K562 (cell line): ENCODE measurements around the gene KRTAP5-4. TPM values are rescaled to one million over a fixed set of nuclear protein-coding genes. Genes with fewer than 3 reads are reported as not detected.

ENCODE experiments used
- ATAC-seq: fragments of 200-7000 bp; cut with Tn5 transposase; 3 replicates; pipeline ENCODE4 v1.9.1; 2020; ENCODE audit warnings: moderate library complexity
- BruUV-seq: library from RNA; stranded (reverse); fragments of 400-500 nt; replicated peaks from 2 replicates; lab custom pipeline; 2021; lab: Mats Ljungman, UMichigan
- CTCF ChIA-PET: fragments of 300-600 bp; formaldehyde crosslinking; extraction: SDS; loops from one replicate; lab custom pipeline; 2021; ENCODE audit warnings: low intra/inter-chr PET ratio; lab: Yijun Ruan, JAX
- POLR2A ChIA-PET: fragments of 300-600, 350-650 bp; sonication (Branson Sonifier 250); formaldehyde crosslinking; extraction: SDS; loops from one replicate; lab custom pipeline; 2021; ENCODE audit warnings: antibody characterized with exemption, inconsistent platforms; lab: Yijun Ruan, JAX
- DNase-seq, 4 experiments: peaks; one replicate each; pipeline versions ENCODE4 v3.0.0 to v3.0.0-alpha.2; 2011 to 2018; ENCODE audit warnings: low spot score in 3 of 4, mixed read lengths in 3 of 4; ENCODE audit errors: extremely low read depth in 1 of 4
- FAIRE-seq: peaks from 2 replicates; lab custom pipeline; 2011; peaks lifted over from hg19 to GRCh38; lab: Jason Lieb, UNC
- H2AFZ ChIP-seq: 2 replicates; pipeline ENCODE4 v1.6.0; 2011; ENCODE audit warnings: low read depth, low read length, control low read depth, inconsistent platforms
- H3K27ac ChIP-seq: fragments of 200-600 bp; 3 replicates; pipeline ENCODE4 v1.8.0; 2011; ENCODE audit warnings: low read depth, mild to moderate bottlenecking, control low read depth, inconsistent platforms, low read length, moderate library complexity, mixed read lengths; ENCODE audit errors: extremely low read depth
- H3K27me3 ChIP-seq, 2 experiments: fragments of 300-600 bp in 1 of 2; 2 replicates in 1 of 2; 3 replicates in 1 of 2; pipeline versions ENCODE4 v1.6.0 to v1.8.0; 2011; ENCODE audit warnings: inconsistent platforms in 2 of 2, low read length in 2 of 2, mild to moderate bottlenecking in 1 of 2, mixed read lengths in 1 of 2, moderate library complexity in 1 of 2; ENCODE audit not compliant: control insufficient read depth in 2 of 2, insufficient read depth in 2 of 2
- H3K36me3 ChIP-seq: fragments of 300-600 bp; 3 replicates; pipeline ENCODE4 v1.8.0; 2011; ENCODE audit warnings: mild to moderate bottlenecking, low read length, inconsistent platforms; ENCODE audit not compliant: control insufficient read depth, insufficient read depth
- H3K4me1 ChIP-seq, 2 experiments: fragments of 200-600 bp in 1 of 2; replicated peaks in 1 of 2; 2 replicates in 1 of 2; 3 replicates in 1 of 2; pipeline versions ENCODE4 v1.5.1 to v1.8.0; 2011; ENCODE audit warnings: inconsistent platforms in 2 of 2, low read length in 2 of 2, mild to moderate bottlenecking in 1 of 2, mixed read lengths in 1 of 2, moderate library complexity in 1 of 2; ENCODE audit not compliant: control insufficient read depth in 2 of 2, insufficient read depth in 2 of 2
- H3K4me2 ChIP-seq: 2 replicates; pipeline ENCODE4 v1.6.1; 2011; ENCODE audit warnings: low read length, control low read depth, inconsistent platforms, mixed read lengths; ENCODE audit not compliant: insufficient read depth
- H3K4me3 ChIP-seq: fragments of 200-600 bp; sonication (generic), shearing (Covaris generic); 2 replicates; pipeline ENCODE4 v1.5.1; 2016; ENCODE audit warnings: control low read depth, inconsistent platforms
- H3K79me2 ChIP-seq: fragments of 200-600 bp; 3 replicates; pipeline ENCODE4 v1.8.0; 2011; ENCODE audit warnings: low read length, inconsistent platforms; ENCODE audit not compliant: control insufficient read depth, insufficient read depth
- H3K9ac ChIP-seq, 2 experiments: 2 replicates each; pipeline versions ENCODE4 v1.6.0 to v1.6.1; 2011; ENCODE audit warnings: low read depth in 2 of 2, low read length in 2 of 2, control low read depth in 1 of 2, inconsistent platforms in 1 of 2, mild to moderate bottlenecking in 1 of 2, mixed read lengths in 1 of 2; ENCODE audit not compliant: insufficient read depth in 1 of 2
- H3K9me1 ChIP-seq: one replicate; pipeline ENCODE4 v1.6.0; 2011; ENCODE audit warnings: inconsistent platforms, mild to moderate bottlenecking, low read length, moderate library complexity; ENCODE audit not compliant: control insufficient read depth, insufficient read depth
- H3K9me3 ChIP-seq: replicated peaks from 2 replicates; pipeline ENCODE4 v1.5.1; 2011; ENCODE audit warnings: low read depth, low read length, inconsistent platforms; ENCODE audit not compliant: control insufficient read depth, insufficient read depth
- H4K20me1 ChIP-seq: replicated peaks from 2 replicates; pipeline ENCODE4 v1.6.1; 2011; ENCODE audit warnings: low read length, inconsistent platforms, mixed read lengths; ENCODE audit not compliant: control insufficient read depth, insufficient read depth
- CREM ChIP-seq: IDR thresholded peaks from 2 replicates; pipeline ENCODE4 v1.6.1; 2014; ENCODE audit warnings: antibody characterized with exemption, low read depth
- CTCF ChIP-seq, 3 experiments: IDR thresholded peaks in 2 of 3; conservative IDR thresholded peaks in 1 of 3; 2 replicates each; pipeline ENCODE4 v1.5.1; 2011 to 2012; ENCODE audit warnings: low read length in 3 of 3, mild to moderate bottlenecking in 3 of 3, control low read depth in 2 of 3, improper control_type of control experiment in 1 of 3, inconsistent platforms in 1 of 3, low read depth in 1 of 3, mixed read lengths in 1 of 3, moderate library complexity in 1 of 3; ENCODE audit not compliant: insufficient read depth in 2 of 3
- ETS1 ChIP-seq: conservative IDR thresholded peaks from 2 replicates; pipeline ENCODE4 v1.6.1; 2011; ENCODE audit warnings: low read depth, mild to moderate bottlenecking, low read length; ENCODE audit not compliant: control insufficient read depth
- FOSL1 ChIP-seq: fragments of 200-800 bp; sonication (Bioruptor generic); conservative IDR thresholded peaks from 2 replicates; pipeline ENCODE4 v1.6.1; 2016; ENCODE audit warnings: missing genetic modification characterization, missing compliant biosample characterization
- KDM2B ChIP-seq: fragments of 250-450 bp; sonication (Bioruptor Pico); IDR thresholded peaks from 2 replicates; pipeline ENCODE4 v1.8.0; 2021; ENCODE audit warnings: mild to moderate bottlenecking, moderate library complexity
- MAZ ChIP-seq, 2 experiments: fragments of 450-650 bp in 1 of 2; sonication (generic) in 1 of 2; formaldehyde crosslinking; IDR thresholded peaks in 1 of 2; conservative IDR thresholded peaks in 1 of 2; 2 replicates each; pipeline versions ENCODE4 v1.4.0 to v1.5.0; 2020; ENCODE audit warnings: mild to moderate bottlenecking in 1 of 2, missing genetic modification reagents in 1 of 2
- NUFIP1 ChIP-seq: fragments of 450-650 bp; IDR thresholded peaks from 2 replicates; pipeline ENCODE4 v1.6.1; 2018; ENCODE audit not compliant: partially characterized antibody
- TBP ChIP-seq: optimal IDR thresholded peaks from 2 replicates; pipeline ENCODE3; 2011; ENCODE audit warnings: low read depth, low read length, improper control_type of control experiment
- TFAP4 ChIP-seq: sonication (generic); formaldehyde crosslinking; IDR thresholded peaks from 2 replicates; pipeline ENCODE4 v1.8.0; 2022; ENCODE audit warnings: missing genetic modification reagents, mild to moderate bottlenecking, moderate library complexity, borderline replicate concordance
- WGBS: fragments of 100-300 bp; shearing (Covaris generic); methylation state at CpG from one replicate; pipeline ENCODE4 v1.1.6; 2016; ENCODE audit warnings: low coverage, mixed read lengths; ENCODE audit not compliant: insufficient coverage; ENCODE audit errors: missing lambda C conversion rate; 5-methylcytosine and 5-hydroxymethylcytosine counted together
- in situ Hi-C: fragments of 300-500 bp; cut with MboI; formaldehyde crosslinking; loops from 4 replicates; pipeline ENCODE4 v1.15.0; 2018; ENCODE audit warnings: inconsistent platforms, mixed read lengths
- intact Hi-C: fragments of 100-400 bp; cut with micrococcal nuclease; formaldehyde crosslinking; loops from 2 replicates; pipeline ENCODE4 v1.14.2; 2022
- polyA plus RNA-seq, 8 experiments: library from polyadenylated mRNA; depleted of rRNA in 4 of 8; stranded (reverse) in 5 of 8; unstranded in 3 of 8; fragments of >200 nt; fragmentation: Nextera tagmentation in 2 of 8; fragmentation: Illumina TruSeq in 1 of 8; extraction: Ambion mirVana in 2 of 8; extraction: Trizol in 1 of 8; gene quantifications; 2 replicates each; pipeline versions ENCODE4 v1.2.1 to v1.2.3, GENCODE V29; 2011 to 2014; ENCODE audit warnings: inconsistent platforms in 1 of 8, missing spikeins in 1 of 8
- total RNA-seq, 7 experiments: library from RNA; depleted of rRNA in 6 of 7; stranded (reverse); fragments of >200 nt in 6 of 7; fragmentation: Illumina TruSeq in 2 of 7; extraction: Trizol in 2 of 7; gene quantifications; 2 replicates each; pipeline versions ENCODE4 v1.2.1 to v1.2.3, GENCODE V29; 2011 to 2021; ENCODE audit warnings: low replicate concordance in 1 of 7

Gene KRTAP5-4
- total and polyA plus RNA-seq, 9 of the 15 experiments (the other 6 are each of a cell fraction or from before 2014, with no cell fraction given): not detected

GRCh38 chr11:1652771-1653540 lies 31.0 kb upstream of the KRTAP5-4 start:
- no TSS peak for BruUV-seq
- intact Hi-C loops: loop anchor here (1.0 to 5.0 kb wide), 3 partner anchors 39 to 229 kb away; no protein-coding TSS in a partner anchor
- H4K20me1 ChIP-seq: peaks cover 17% of the 10 kb centered on the region
- H3K36me3 ChIP-seq: no peaks in the 10 kb centered on the region
- no peaks in the 10 kb centered on the region for H3K9me1 ChIP-seq
- CTCF ChIA-PET: interaction anchor here (0.6 to 2.0 kb wide), 9 partner anchors 13 to 499 kb away, joined by 3 to 15 read pairs (median 4); no protein-coding TSS in a partner anchor
- DNase-seq (peak; percentile 72 to 91 (median 88)), FAIRE-seq (peak; percentile 67), ATAC-seq (peak; percentile 96)
- H3K4me2 ChIP-seq: no peak overlapping the region
- H3K27ac ChIP-seq: no peak overlapping the region
- POLR2A ChIA-PET: interaction anchor here (0.6 to 1.3 kb wide), 5 partner anchors 32 to 181 kb away, joined by 3 to 5 read pairs (median 3); partner anchors contain the start of gene SYT8
- H3K27me3 ChIP-seq: peaks cover 34 to 89% of the 10 kb centered on the region in 2 experiments
- 1% methylated on average over 34 of the region's 34 CpGs for WGBS
- H3K9me3 ChIP-seq: no peaks in the 10 kb centered on the region
- H3K79me2 ChIP-seq: no peaks in the 10 kb centered on the region
- H3K4me1 ChIP-seq: peaks cover 0 to 15% of the 10 kb centered on the region in 2 experiments; a peak in 2 of 5 replicates
- no peak overlapping the region for H2AFZ ChIP-seq
- in situ Hi-C loops: no loop called here
- no peak overlapping the region for H3K4me3 ChIP-seq
- H3K9ac ChIP-seq: no peak overlapping the region
- TF ChIP-seq FOSL1 (tag): no peak
- 0 out of 4 replicates have a peak, but pooled peaks of 1 of the 2 experiments have one; percentile 24 for TF ChIP-seq MAZ (CRISPR knock-in tag; conservative IDR thresholded peaks at IDR 0.05 in 1 of 2, IDR thresholded peaks at IDR 0.05 in 1 of 2)
- TF ChIP-seq ETS1: no peak
- TF ChIP-seq CREM: peak; percentile 18; the same call in 1 of the 2 replicates
- peak; percentile 32 for TF ChIP-seq TBP
- TF ChIP-seq CTCF (IDR thresholded peaks at IDR 0.05 in 2 of 3, conservative IDR thresholded peaks at IDR 0.05 in 1 of 3; ENCODE audit: insufficient read depth in 2 of 3, low read depth in 1 of 3, low read length in 3 of 3): peak; percentile 85 to 91 (median 90)
- peak; percentile 33; the same call in 1 of the 2 replicates for TF ChIP-seq TFAP4 (CRISPR knock-in tag)
- TF ChIP-seq KDM2B (CRISPR knock-in tag): 0 out of 2 replicates have a peak, but pooled peaks have one; percentile 51
- no peak for TF ChIP-seq NUFIP1
